Keratinocyte (primary cell): ENCODE measurements around the gene SVOP.

ENCODE experiments used
- EZH2 ChIP-seq: IDR thresholded peaks from one replicate; pipeline ENCODE4 v1.6.1; 2012; ENCODE audit warnings: inconsistent platforms, mild to moderate bottlenecking, low read length, moderate library complexity
- TF ChIP-seq, protein P1 (sequence below), 3 experiments: IDR thresholded peaks in 1 of 3; conservative IDR thresholded peaks in 1 of 3; optimal IDR thresholded peaks in 1 of 3; 2 replicates in 2 of 3; 3 replicates in 1 of 3; pipeline versions ENCODE3 to v1.5.1; 2011; ENCODE audit warnings: low read length in 3 of 3, mild to moderate bottlenecking in 3 of 3, moderate library complexity in 2 of 3, control low read depth in 1 of 3, inconsistent platforms in 1 of 3; ENCODE audit not compliant: insufficient read depth in 2 of 3; ENCODE audit errors: extremely low read depth in 1 of 3

GRCh38 chr12:108959748-108960655 lies 60.9 kb downstream of the SVOP start:
- TF ChIP-seq, protein P1, sequence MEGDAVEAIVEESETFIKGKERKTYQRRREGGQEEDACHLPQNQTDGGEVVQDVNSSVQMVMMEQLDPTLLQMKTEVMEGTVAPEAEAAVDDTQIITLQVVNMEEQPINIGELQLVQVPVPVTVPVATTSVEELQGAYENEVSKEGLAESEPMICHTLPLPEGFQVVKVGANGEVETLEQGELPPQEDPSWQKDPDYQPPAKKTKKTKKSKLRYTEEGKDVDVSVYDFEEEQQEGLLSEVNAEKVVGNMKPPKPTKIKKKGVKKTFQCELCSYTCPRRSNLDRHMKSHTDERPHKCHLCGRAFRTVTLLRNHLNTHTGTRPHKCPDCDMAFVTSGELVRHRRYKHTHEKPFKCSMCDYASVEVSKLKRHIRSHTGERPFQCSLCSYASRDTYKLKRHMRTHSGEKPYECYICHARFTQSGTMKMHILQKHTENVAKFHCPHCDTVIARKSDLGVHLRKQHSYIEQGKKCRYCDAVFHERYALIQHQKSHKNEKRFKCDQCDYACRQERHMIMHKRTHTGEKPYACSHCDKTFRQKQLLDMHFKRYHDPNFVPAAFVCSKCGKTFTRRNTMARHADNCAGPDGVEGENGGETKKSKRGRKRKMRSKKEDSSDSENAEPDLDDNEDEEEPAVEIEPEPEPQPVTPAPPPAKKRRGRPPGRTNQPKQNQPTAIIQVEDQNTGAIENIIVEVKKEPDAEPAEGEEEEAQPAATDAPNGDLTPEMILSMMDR (optimal IDR thresholded peaks at IDR 0.05 in 1 of 3, IDR thresholded peaks at IDR 0.05 in 1 of 3, conservative IDR thresholded peaks at IDR 0.05 in 1 of 3; ENCODE audit: extremely low read depth in 1 of 3, insufficient read depth in 2 of 3, low read length in 3 of 3) = no peak
- no peak for TF ChIP-seq EZH2
